HK-2 (cell line): ENCODE data around the gene MVB12B.
A peak's percentile ranks its signal among the peaks of the same experiment; 100 is the strongest.

Experiments
- DNase-seq: peaks from one replicate; pipeline ENCODE4 v3.0.0-alpha.2; 2018; ENCODE audit not compliant: unreplicated experiment

The MVB12B gene

GRCh38 chr9:126384926-126385325 is 58.3 kb downstream of the MVB12B start:
- no peak for DNase-seq

GRCh38 chr9:126386088-126386487 is 59.5 kb downstream of the MVB12B start:
- DNase-seq: no peak

GRCh38 chr9:126386776-126387175 is 60.1 kb downstream of the MVB12B start:
- DNase-seq: no peak

- no peak for DNase-seq
Observed at GRCh38 chr9:126388964-126389708, 62.5 kb downstream of the MVB12B start.

GRCh38 chr9:126389992-126390391 is 63.4 kb downstream of the MVB12B start:
- no peak for DNase-seq

GRCh38 chr9:126390923-126391322 is 64.3 kb downstream of the MVB12B start:
- no peak for DNase-seq

- DNase-seq: no peak
Observed at GRCh38 chr9:126391713-126392661, 65.4 kb downstream of the MVB12B start.

GRCh38 chr9:126392662-126393371 is 66.2 kb downstream of the MVB12B start:
- no peak for DNase-seq

- no peak for DNase-seq
Observed at GRCh38 chr9:126393876-126394275, 67.2 kb downstream of the MVB12B start.

GRCh38 chr9:126394802-126395201 is 68.2 kb downstream of the MVB12B start:
- no peak for DNase-seq

GRCh38 chr9:126395439-126396212 is 69.0 kb downstream of the MVB12B start:
- peak; percentile 36 for DNase-seq

GRCh38 chr9:126397056-126397455 is 70.4 kb downstream of the MVB12B start:
- DNase-seq: no peak

- peak; percentile 72 for DNase-seq
Observed at GRCh38 chr9:126398403-126399058, 71.9 kb downstream of the MVB12B start.

- DNase-seq: no peak
Observed at GRCh38 chr9:126399251-126399650, 72.6 kb downstream of the MVB12B start.

GRCh38 chr9:126399789-126400188 is 73.2 kb downstream of the MVB12B start:
- DNase-seq: no peak

GRCh38 chr9:126400571-126400970 is 73.9 kb downstream of the MVB12B start:
- no peak for DNase-seq

GRCh38 chr9:126401107-126401506 is 74.5 kb downstream of the MVB12B start:
- no peak for DNase-seq

- no peak for DNase-seq
Observed at GRCh38 chr9:126401581-126401980, 75.0 kb downstream of the MVB12B start.

GRCh38 chr9:126403397-126403796 is 76.8 kb downstream of the MVB12B start:
- no peak for DNase-seq

- DNase-seq: no peak
Observed at GRCh38 chr9:126404459-126404858, 77.8 kb downstream of the MVB12B start.
